HG03575 (cell line): Measurements from ENCODE around the gene PIGR.

Experiments used
- ATAC-seq: cut with Tn5 transposase; IDR thresholded peaks from one replicate; pipeline ENCODE4 v1.9.1; 2021; ENCODE audit not compliant: unreplicated experiment, insufficient number of reproducible peaks, low FRiP score; ENCODE audit errors: extremely low read depth

The PIGR gene

GRCh38 chr1:206916000-206916709, 30.1 kb downstream of the PIGR start:
- ATAC-seq, result no peak

- no peak for ATAC-seq
Observed at GRCh38 chr1:206915030-206915735, 31.1 kb downstream of the PIGR start.

GRCh38 chr1:206913766-206914537, 32.3 kb downstream of the PIGR start:
- ATAC-seq, result no peak

GRCh38 chr1:206912445-206913095, 33.7 kb downstream of the PIGR start:
- ATAC-seq, result no peak

- no peak for ATAC-seq
Observed at GRCh38 chr1:206911064-206911663, 35.1 kb downstream of the PIGR start.

- ATAC-seq, result no peak
Observed at GRCh38 chr1:206909883-206910318, 36.4 kb downstream of the PIGR start.

GRCh38 chr1:206909161-206909882, 36.9 kb downstream of the PIGR start:
- no peak for ATAC-seq

GRCh38 chr1:206908038-206908437, 38.2 kb downstream of the PIGR start:
- no peak for ATAC-seq

- no peak for ATAC-seq
Observed at GRCh38 chr1:206907304-206907991, 38.8 kb downstream of the PIGR start.

- ATAC-seq, result no peak
Observed at GRCh38 chr1:206905295-206906164, 40.7 kb downstream of the PIGR start.

- no peak for ATAC-seq
Observed at GRCh38 chr1:206904423-206905142, 41.7 kb downstream of the PIGR start.

- ATAC-seq, result no peak
Observed at GRCh38 chr1:206903687-206904086, 42.6 kb downstream of the PIGR start.

GRCh38 chr1:206902702-206903101, 43.6 kb downstream of the PIGR start:
- ATAC-seq, result no peak

- ATAC-seq, result no peak
Observed at GRCh38 chr1:206901944-206902343, 44.3 kb downstream of the PIGR start.

GRCh38 chr1:206900149-206900548, 46.1 kb downstream of the PIGR start:
- ATAC-seq, result no peak

- no peak for ATAC-seq
Observed at GRCh38 chr1:206899717-206900116, 46.5 kb downstream of the PIGR start.
